Fibroblast of the conjunctiva (primary cell): Measurements from ENCODE around the gene FAM53A.
"Not testable (repeated sequence)": the region's sequence is repeated elsewhere in the genome, so short reads cannot be mapped to it uniquely, and the experiment has no call there.

Source experiments
- DNase-seq: peaks from one replicate; pipeline ENCODE4 v3.0.0-alpha.2; 2010; ENCODE audit warnings: low read depth

The FAM53A gene

GRCh38 chr4:1622238-1622637 is 61.9 kb downstream of the FAM53A start:
- no peak for DNase-seq

- no peak for DNase-seq
Measured at GRCh38 chr4:1621526-1621925, 62.6 kb downstream of the FAM53A start.

- no peak for DNase-seq
Measured at GRCh38 chr4:1619151-1619672, 64.9 kb downstream of the FAM53A start.

GRCh38 chr4:1618438-1618837 is 65.7 kb downstream of the FAM53A start:
- DNase-seq: no peak

- no peak for DNase-seq
Measured at GRCh38 chr4:1616557-1616930, 67.6 kb downstream of the FAM53A start.

GRCh38 chr4:1615786-1616556 is 68.1 kb downstream of the FAM53A start:
- DNase-seq: no peak

GRCh38 chr4:1614854-1615595 is 69.1 kb downstream of the FAM53A start:
- DNase-seq: no peak

- no peak for DNase-seq
Measured at GRCh38 chr4:1614502-1614853, 69.6 kb downstream of the FAM53A start.

- no peak for DNase-seq
Measured at GRCh38 chr4:1614049-1614448, 70.1 kb downstream of the FAM53A start.

GRCh38 chr4:1613099-1613495 is 71.0 kb downstream of the FAM53A start:
- no peak for DNase-seq

- no peak for DNase-seq
Measured at GRCh38 chr4:1612278-1613098, 71.6 kb downstream of the FAM53A start.

- no peak for DNase-seq
Measured at GRCh38 chr4:1611501-1611870, 72.6 kb downstream of the FAM53A start.

- no peak for DNase-seq
Measured at GRCh38 chr4:1610791-1611500, 73.2 kb downstream of the FAM53A start.

GRCh38 chr4:1609901-1610790 is 74.0 kb downstream of the FAM53A start:
- DNase-seq: no peak

GRCh38 chr4:1608821-1609500 is 75.2 kb downstream of the FAM53A start:
- no peak for DNase-seq

- no peak for DNase-seq
Measured at GRCh38 chr4:1608196-1608820, 75.8 kb downstream of the FAM53A start.

GRCh38 chr4:1607436-1608195 is 76.5 kb downstream of the FAM53A start:
- not testable (repeated sequence) for DNase-seq

GRCh38 chr4:1604706-1605205 is 79.4 kb downstream of the FAM53A start:
- DNase-seq: no peak

GRCh38 chr4:1604181-1604705 is 79.9 kb downstream of the FAM53A start:
- no peak for DNase-seq
